GM19025 (cell line): ENCODE data around the gene SSBP1.
A peak's percentile ranks its signal among the peaks of the same experiment; 100 is the strongest.
"Not testable (repeated sequence)": the region's sequence is repeated elsewhere in the genome, so short reads cannot be mapped to it uniquely, and the experiment has no call there.

Source experiments
- ATAC-seq: cut with Tn5 transposase; IDR thresholded peaks from one replicate; pipeline ENCODE4 v1.9.1; 2021; ENCODE audit warnings: mild to moderate bottlenecking, low read depth, moderate library complexity; ENCODE audit not compliant: unreplicated experiment

Gene SSBP1, protein sequence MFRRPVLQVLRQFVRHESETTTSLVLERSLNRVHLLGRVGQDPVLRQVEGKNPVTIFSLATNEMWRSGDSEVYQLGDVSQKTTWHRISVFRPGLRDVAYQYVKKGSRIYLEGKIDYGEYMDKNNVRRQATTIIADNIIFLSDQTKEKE

DNA sequence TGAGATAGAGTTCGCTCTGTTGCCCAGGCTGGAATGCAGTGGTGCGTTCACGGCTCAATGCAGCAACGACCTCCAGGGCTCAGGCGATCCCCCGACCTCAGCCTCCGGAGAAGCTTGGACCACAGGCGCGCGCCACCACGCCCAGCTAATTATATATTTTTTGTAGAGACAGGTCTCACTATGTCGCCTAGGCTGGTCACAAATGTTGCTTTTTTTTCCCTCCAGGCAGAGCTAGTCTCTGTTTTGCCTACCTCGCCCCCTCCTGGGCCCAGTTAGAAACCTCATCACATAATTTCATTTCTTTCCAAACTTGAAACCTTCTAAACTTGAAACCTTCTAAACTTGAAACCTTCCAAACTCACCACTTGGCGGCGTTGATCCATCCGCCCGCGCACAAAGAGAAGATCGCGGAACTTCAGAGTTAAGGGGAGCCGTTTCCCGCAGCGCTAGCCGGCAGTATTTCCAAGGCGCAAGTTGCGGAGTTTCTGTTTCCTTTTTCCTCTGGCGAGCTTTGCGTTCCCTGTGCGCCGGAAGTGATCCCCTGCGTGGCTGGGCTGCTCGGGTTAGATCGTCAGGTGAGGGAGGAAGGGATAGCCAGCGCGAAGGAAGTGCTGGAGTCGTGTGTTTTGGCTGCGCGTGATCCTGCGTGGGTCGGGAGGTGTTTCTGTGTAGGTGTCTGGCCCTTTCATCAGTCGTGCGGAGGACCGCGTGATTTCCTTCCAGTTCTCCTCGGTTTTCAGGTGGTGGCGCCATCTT, at the start of gene SSBP1:
TSS of gene SSBP1 (plus strand) at position 523 of the 756 bp plus-strand sequence. CDS start 809 bp downstream, outside the sequence.
- ATAC-seq, result peak; percentile 82

DNA sequence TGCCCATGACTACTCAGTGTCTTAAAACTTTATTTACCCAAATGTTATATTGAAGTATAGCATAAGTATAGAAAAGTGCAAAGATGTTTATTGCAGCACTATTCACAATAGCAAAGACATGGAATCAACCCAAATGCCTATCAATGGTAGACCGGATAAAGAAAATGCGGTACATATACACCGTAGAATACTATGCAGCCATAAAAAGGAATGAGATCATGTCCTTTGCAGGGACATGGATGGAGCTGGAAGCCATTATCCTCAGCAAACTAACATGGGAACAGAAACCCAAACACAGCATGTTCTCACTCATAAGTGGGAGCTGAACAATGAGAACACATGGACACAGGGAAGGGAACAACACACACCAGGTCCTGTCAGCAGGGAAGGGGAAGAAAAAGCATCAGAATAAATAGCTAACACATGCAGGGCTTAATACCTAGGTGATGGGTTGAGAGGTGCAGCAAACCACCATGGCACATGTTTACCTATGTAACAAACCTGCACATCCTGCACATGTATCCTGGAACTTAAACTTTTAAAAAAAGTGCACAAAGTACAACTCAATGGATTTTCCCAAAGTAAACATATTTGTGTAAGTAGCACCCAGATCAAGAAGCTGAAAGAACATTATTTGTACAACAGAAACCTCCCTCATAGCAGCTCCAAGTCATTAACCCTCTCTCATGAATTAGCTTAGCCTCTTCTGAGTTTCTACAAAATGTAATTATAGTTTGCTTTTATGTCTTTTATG, 48.9 kb upstream of the SSBP1 start:
- ATAC-seq, result not testable (repeated sequence)

DNA sequence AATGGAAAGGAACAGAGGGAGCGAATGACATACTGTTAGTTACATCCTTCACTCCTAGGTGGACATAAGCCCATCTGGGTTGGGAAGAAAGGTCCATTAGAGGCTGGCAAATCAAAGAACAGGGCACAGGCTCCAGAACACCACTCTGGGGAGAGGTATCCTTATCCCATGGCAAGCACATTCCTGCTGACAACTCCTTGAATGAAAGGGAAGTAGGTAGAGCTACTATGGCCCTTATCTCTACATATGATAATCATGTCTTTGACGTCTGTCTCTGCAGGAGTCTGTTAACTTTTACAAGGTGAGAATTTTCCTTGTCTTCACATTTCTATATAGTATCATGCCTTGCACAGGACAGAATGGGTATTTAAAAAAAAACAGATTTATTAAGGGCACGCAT, 46.6 kb upstream of the SSBP1 start:
- no peak for ATAC-seq

GRCh38 chr7:141691961-141692360, 46.2 kb upstream of the SSBP1 start:
- no peak for ATAC-seq

DNA sequence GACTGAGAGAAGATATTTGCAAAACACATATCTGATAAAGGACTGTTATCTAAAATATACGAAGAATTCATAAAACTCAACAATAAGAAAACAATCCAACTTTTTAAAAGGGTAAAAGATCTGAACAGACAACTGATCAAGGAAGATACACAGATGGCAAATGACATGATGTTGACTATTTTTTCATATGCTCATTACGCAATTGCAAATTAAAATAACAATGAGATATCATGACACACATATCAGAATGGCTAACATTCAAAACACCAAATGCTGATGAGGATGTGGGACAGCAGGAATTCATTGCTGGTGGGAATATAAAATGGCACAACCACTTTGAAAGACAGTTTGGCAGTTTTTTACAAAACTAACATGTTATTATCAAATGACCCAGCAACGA, 45.1 kb upstream of the SSBP1 start:
- ATAC-seq, result no peak

DNA sequence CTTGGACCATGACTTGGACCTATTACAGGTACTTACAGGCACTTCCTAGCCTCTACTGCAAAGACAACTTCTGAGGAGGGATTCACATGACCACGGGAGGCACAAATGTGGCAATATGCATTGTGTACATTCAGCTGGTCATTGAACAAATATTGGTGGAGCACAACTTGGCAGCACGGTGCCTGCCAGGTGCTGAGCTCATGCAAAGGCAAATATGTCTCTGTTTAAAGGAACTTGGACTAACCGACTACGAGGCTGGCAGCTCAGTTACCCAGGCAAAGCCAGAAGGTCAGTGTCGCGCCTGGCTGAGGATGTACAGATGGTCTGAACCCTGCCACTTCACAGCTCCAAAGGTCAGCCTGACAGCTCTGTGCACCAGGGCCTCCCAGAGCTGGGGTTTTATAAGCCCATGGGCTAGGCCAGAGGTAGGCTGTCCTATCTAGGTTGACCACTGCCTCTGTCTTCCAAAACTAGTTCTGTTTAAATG, 42.3 kb upstream of the SSBP1 start:
- ATAC-seq, result peak; percentile 47

- ATAC-seq, result no peak
Observed at GRCh38 chr7:141696348-141696747, 41.8 kb upstream of the SSBP1 start.

DNA sequence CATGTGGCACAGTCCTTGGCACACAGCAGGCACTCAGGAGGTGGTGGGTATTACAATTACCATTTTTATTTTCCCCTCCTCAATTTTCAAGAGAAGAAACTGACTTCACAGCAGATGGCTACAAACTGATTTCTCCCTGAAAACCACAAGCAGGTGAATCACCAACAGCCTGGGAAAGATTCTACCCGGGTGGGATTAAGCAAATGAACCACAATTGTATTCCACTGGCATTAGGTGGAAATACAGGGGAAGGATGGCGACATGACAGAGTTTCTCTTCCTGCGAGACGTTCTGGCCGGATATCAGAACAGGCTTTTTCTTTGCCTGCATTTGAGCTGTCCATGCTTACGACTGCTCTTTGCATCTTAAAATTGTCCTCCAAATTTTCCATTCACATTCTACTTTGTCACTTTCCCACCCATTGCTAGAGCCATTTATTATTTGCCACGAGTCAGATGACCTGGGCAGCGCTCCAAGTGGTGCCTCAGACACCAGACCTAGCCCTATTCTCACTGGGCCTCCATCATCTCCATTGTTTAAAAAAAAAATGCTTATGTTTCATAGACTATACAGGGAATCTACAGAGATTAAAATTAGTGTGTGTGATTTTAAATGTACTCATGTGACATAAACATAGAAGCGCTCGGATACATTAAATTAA, 40.8 kb upstream of the SSBP1 start:
- no peak for ATAC-seq

- ATAC-seq, result no peak
Observed at GRCh38 chr7:141698247-141699015, 39.7 kb upstream of the SSBP1 start.

GRCh38 chr7:141699860-141700259, 38.3 kb upstream of the SSBP1 start:
- ATAC-seq, result no peak

- no peak for ATAC-seq
Observed at GRCh38 chr7:141700296-141700847, 37.8 kb upstream of the SSBP1 start.

DNA sequence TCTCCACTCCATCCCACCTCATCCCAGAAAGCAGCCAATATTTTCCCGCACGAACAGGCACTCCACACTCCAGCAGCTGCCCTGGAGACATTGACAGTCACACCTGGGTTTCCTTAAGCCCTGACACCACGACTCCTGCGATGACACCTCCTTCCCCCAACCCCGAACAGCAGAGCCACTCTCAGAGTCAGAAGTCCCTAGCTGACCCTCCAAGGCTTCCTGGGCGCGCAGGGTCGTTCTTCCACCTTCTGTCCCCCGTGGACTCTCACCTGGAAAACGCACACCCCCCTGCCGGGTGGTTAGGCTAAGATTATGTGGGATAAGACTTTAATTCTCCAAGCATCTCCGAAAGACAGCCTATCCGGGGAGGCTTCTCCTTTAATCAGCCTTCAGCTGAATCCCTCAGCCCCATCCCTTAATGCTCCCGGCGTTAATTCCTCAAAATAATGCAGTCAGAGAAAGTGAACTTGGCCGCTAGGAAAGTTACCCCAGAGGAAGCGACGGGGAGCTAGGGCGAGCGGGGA, 37.2 kb upstream of the SSBP1 start:
- ATAC-seq, result no peak

DNA sequence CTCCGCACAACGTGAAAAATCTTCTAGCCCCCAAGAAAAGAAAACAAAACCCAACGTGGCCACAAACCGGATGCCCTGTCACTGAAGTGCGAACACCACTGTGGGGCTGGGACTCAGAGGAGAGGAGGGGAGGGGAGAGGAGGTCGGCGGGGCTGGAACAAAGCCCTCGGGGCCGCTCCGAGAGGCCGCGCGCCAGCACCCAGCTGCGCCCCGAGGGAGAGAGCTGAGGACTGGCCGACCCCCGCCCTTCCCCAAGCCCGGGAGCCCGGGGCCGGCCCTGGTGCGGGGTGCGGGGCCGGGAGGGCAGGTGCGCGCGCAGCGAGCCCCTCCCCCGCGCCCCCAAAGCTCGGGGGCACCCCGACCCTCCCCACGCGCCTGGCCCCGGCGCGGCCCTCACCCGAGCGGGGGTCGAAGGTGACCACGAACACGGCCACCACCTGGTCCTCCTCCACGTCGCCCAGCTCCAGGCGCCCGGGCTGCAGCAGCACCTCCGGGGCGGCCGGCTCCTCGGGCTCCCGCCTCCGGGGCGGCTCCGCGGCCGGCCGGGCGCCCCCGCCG, 36.6 kb upstream of the SSBP1 start:
- ATAC-seq, result peak; percentile 81

GRCh38 chr7:141702047-141702567, 36.1 kb upstream of the SSBP1 start, which contains the start of gene DENND11:
DENND11 (minus strand) TSS chr7:141702166; CDS start chr7:141702153, 13 bp downstream.
- ATAC-seq, result peak; percentile 77

GRCh38 chr7:141702892-141703291, 35.3 kb upstream of the SSBP1 start:
- no peak for ATAC-seq

DNA sequence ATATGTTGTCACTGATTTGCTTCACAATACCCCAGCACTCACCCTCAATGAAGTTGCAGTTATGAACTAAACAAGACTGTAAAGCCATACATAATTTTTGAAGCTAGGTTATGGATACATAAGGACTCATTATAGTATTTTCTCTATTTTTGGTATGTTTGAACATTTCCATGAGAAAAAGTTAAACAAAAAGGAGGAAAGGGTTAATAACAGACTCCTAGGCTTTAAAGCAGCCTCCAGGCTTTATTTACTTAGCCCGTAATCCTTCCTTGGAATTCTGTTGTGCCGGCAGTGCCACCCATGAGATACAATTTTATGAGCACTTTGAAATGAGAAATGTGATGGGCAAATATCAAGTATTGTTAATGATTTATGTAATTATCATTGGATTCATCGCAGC, 34.0 kb upstream of the SSBP1 start:
- ATAC-seq, result no peak

DNA sequence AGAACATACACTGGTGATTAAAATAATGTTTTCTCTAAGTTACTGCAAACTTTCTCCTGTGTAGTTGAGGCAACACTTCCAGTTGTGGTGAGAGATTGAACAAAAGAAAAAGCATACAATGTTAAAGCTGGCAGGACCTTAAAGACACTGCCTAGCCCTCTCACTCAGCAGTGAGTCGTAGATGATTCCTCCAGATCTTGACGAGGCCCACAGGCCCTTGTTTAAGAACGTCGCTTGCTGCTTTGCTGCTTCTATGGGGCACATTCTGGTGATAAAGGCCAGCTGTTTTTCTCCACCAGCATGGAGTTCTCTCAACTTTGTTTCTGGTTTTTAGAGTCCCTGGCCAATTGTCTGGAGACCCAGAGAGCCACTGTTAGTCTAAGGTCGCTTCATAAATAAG, 33.4 kb upstream of the SSBP1 start:
- ATAC-seq, result no peak

DNA sequence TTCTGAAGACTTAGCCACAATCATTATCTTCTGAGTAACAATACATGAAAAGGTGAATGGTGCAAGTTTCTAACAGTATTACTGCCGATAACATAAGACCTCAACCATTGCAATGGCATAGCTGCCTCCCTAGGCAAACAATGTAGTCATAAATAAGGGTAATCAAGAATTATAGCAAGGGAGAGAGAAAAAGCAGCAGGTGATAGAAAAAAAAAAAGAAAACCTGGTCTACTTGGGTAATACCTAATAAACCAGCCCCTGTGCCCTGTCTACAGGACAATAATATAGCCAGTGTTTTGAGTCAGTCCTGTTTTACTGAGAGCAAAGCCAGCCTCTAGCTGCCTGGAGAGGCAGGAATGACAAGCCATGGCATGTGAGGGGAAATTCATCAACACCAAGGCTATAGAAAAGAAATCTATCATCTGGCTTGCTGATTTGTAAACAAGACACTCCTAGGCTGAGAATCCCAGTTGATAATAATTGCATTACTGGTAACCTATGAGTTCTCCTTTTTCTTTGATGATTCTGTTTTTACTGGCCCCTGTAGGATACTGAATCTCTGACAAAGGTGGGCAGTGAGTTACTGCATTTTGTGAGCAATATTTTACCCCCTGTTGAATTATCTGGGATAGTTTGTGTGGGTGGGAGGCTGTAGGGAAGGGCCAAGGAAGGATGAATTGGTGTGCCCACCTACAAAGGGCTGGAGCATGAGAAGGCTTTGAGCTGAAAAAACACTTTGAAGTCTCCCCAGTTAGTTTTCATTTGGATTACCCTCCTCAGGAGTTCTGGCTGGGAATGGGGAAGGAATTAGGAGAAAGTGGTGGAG, 31.7 kb upstream of the SSBP1 start:
- ATAC-seq, result no peak
